Smooth muscle cell (in vitro differentiated cells): ENCODE measurements around the gene NSMF. TPM values are rescaled to one million over a fixed set of nuclear protein-coding genes. Genes with fewer than 3 reads are reported as not detected.
"Not testable (repeated sequence)": the region's sequence is repeated elsewhere in the genome, so short reads cannot be mapped to it uniquely, and the experiment has no call there.

Experiments used
- DNase-seq: peaks from one replicate; lab custom pipeline; 2025; ENCODE audit not compliant: unreplicated experiment; lab: John Stamatoyannopoulos, UW
- H2AFZ ChIP-seq: fragments of 200-600 bp; sonication (generic); 2 replicates; pipeline ENCODE4 v1.6.0; 2016; ENCODE audit warnings: antibody characterized with exemption, low read depth, mild to moderate bottlenecking
- H3F3A ChIP-seq: fragments of 200-600 bp; sonication (generic); 2 replicates; pipeline ENCODE4 v1.6.0; 2017; ENCODE audit warnings: antibody characterized with exemption, low read depth
- H3K27ac ChIP-seq: fragments of 200-600 bp; sonication (generic); 2 replicates; pipeline ENCODE4 v1.5.1; 2016; ENCODE audit warnings: low read depth, mild to moderate bottlenecking
- H3K27me3 ChIP-seq: fragments of 200-600 bp; sonication (generic); 2 replicates; pipeline ENCODE4 v1.6.1; 2016; ENCODE audit warnings: low read depth, mild to moderate bottlenecking
- H3K36me3 ChIP-seq: fragments of 200-600 bp; sonication (generic); 2 replicates; pipeline ENCODE4 v1.5.1; 2016; ENCODE audit warnings: low read depth
- H3K4me1 ChIP-seq: fragments of 200-600 bp; sonication (generic); 2 replicates; pipeline ENCODE4 v1.5.1; 2016; ENCODE audit warnings: low read depth
- H3K4me2 ChIP-seq: fragments of 200-600 bp; sonication (generic); 2 replicates; pipeline ENCODE4 v1.6.0; 2016; ENCODE audit warnings: mild to moderate bottlenecking
- H3K4me3 ChIP-seq: fragments of 200-600 bp; sonication (generic); 2 replicates; pipeline ENCODE4 v1.5.1; 2016; ENCODE audit warnings: mild to moderate bottlenecking
- H3K79me2 ChIP-seq: fragments of 200-600 bp; sonication (generic); 2 replicates; pipeline ENCODE4 v1.6.0; 2016; ENCODE audit warnings: low read depth, mild to moderate bottlenecking
- H3K9ac ChIP-seq: fragments of 200-600 bp; sonication (generic); 2 replicates; pipeline ENCODE4 v1.6.0; 2016; ENCODE audit warnings: low read depth
- H3K9me3 ChIP-seq: fragments of 200-600 bp; sonication (generic); replicated peaks from 2 replicates; pipeline ENCODE4 v1.5.1; 2016; ENCODE audit warnings: low read depth
- H4K20me1 ChIP-seq: fragments of 200-600 bp; sonication (generic); 2 replicates; pipeline ENCODE4 v1.6.0; 2016; ENCODE audit warnings: low read depth
- WGBS: methylation state at CpG from one replicate; pipeline ENCODE4 v1.1.7; 2016; ENCODE audit warnings: low lambda C conversion rate; 5-methylcytosine and 5-hydroxymethylcytosine counted together
- polyA plus RNA-seq: library from polyadenylated mRNA; unstranded; fragments of >200 nt; fragmentation: Nextera tagmentation; extraction: Ambion mirVana; gene quantifications from 2 replicates; pipeline ENCODE4 v1.2.1, GENCODE V29; 2016
- total RNA-seq: library from RNA; depleted of rRNA; stranded (reverse); fragments of >200 nt; gene quantifications from 2 replicates; pipeline ENCODE4 v1.2.3, GENCODE V29; 2014
- TF ChIP-seq, protein P1 (sequence below): fragments of 200-600 bp; sonication (generic); IDR thresholded peaks from 2 replicates; pipeline ENCODE4 v1.5.1; 2017; ENCODE audit warnings: borderline replicate concordance, mild to moderate bottlenecking, antibody characterized with exemption; ENCODE audit not compliant: insufficient read depth, poor library complexity, severe bottlenecking

The NSMF gene
- total and polyA plus RNA-seq, 2 experiments from 2014 or later, result 30.9 to 55.9 TPM

GRCh38 chr9:137411260-137411644 lies 47.9 kb downstream of the NSMF start:
- H3K4me2 ChIP-seq, result no peak overlapping the region
- H3K36me3 ChIP-seq, result no peaks in the 10 kb centered on the region
- no peaks in the 10 kb centered on the region for H3K4me1 ChIP-seq
- H4K20me1 ChIP-seq, result peaks cover 69% of the 10 kb centered on the region
- DNase-seq, result no peak
- no peaks in the 10 kb centered on the region for H3K27me3 ChIP-seq
- no peak overlapping the region for H2AFZ ChIP-seq
- 91% methylated on average over 13 of the region's 17 CpGs for WGBS
- no peaks in the 10 kb centered on the region for H3K79me2 ChIP-seq
- no peak overlapping the region for H3K9ac ChIP-seq
- H3F3A ChIP-seq, result no peaks in the 10 kb centered on the region
- no peaks in the 10 kb centered on the region for H3K9me3 ChIP-seq
- no peak overlapping the region for H3K27ac ChIP-seq
- no peak overlapping the region for H3K4me3 ChIP-seq
- TF ChIP-seq, protein P1, sequence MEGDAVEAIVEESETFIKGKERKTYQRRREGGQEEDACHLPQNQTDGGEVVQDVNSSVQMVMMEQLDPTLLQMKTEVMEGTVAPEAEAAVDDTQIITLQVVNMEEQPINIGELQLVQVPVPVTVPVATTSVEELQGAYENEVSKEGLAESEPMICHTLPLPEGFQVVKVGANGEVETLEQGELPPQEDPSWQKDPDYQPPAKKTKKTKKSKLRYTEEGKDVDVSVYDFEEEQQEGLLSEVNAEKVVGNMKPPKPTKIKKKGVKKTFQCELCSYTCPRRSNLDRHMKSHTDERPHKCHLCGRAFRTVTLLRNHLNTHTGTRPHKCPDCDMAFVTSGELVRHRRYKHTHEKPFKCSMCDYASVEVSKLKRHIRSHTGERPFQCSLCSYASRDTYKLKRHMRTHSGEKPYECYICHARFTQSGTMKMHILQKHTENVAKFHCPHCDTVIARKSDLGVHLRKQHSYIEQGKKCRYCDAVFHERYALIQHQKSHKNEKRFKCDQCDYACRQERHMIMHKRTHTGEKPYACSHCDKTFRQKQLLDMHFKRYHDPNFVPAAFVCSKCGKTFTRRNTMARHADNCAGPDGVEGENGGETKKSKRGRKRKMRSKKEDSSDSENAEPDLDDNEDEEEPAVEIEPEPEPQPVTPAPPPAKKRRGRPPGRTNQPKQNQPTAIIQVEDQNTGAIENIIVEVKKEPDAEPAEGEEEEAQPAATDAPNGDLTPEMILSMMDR, result no peak

DNA sequence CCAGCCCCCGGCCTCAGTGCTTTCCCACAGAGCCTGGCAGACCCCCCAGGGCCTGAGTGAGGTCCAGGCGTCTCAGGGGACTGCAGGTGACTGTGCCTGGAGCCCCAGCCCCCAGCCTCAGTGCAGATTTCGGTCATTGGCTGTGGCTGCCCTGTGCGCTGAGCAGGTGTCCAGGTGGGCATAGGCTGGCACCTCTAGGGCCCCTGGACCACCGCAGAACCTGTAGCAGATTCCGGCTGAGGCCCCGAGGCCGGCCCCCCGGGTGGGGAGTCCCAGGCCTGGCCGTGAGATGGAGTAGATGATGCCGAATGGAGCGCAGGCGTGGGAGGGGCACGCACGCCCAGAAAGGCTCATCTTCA lies 48.3 kb downstream of the NSMF start:
- no peaks in the 10 kb centered on the region for H3K27me3 ChIP-seq
- no peak overlapping the region for H2AFZ ChIP-seq
- DNase-seq, result no peak
- H3K9ac ChIP-seq, result no peak overlapping the region
- no peaks in the 10 kb centered on the region for H3K4me1 ChIP-seq
- no peaks in the 10 kb centered on the region for H3K79me2 ChIP-seq
- 96% methylated on average over 14 of the region's 15 CpGs for WGBS
- H3K27ac ChIP-seq, result no peak overlapping the region
- H4K20me1 ChIP-seq, result peaks cover 72% of the 10 kb centered on the region
- no peaks in the 10 kb centered on the region for H3K9me3 ChIP-seq
- TF ChIP-seq, protein P1, result no peak
- no peaks in the 10 kb centered on the region for H3F3A ChIP-seq
- no peak overlapping the region for H3K4me2 ChIP-seq
- H3K36me3 ChIP-seq, result no peaks in the 10 kb centered on the region
- no peak overlapping the region for H3K4me3 ChIP-seq

DNA sequence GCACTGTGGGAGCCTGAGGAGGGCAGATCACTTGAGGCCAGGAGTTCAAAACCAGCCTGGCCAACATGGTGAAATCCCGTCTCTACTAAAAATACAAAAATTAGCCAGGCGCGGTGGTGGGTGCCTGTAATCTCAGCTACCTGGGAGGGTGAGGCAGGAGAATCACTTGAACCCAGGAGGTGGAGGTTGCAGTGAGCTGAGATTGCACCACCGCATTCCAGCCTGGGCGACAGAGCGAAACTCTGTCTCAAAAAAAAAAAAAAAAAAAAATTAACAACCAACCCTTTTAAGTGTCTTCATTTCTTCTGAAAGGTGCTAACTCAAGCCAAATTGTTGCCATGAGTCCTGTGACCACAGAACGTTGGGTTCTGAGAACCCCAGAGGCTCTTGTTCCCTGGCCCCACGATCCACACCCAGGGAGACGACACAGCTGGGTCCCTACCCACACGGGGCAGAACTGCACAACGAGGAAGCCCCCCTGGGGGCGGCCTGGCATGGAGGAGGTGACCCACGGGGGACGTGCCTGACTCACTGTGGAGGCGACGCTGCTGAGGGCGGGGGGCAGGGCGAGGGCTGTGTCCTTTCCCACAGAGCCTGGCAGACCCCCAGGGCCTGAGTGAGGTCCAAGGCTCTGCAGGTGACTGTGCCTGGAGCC lies 48.8 kb downstream of the NSMF start:
- peaks cover 78% of the 10 kb centered on the region for H4K20me1 ChIP-seq
- 88% methylated on average over 18 of the region's 18 CpGs for WGBS
- not testable (repeated sequence) for H3K9ac ChIP-seq, H3K79me2 ChIP-seq, H3K9me3 ChIP-seq, H3K36me3 ChIP-seq, H3K4me1 ChIP-seq, DNase-seq, H3K27ac ChIP-seq, H3F3A ChIP-seq, H2AFZ ChIP-seq, H3K27me3 ChIP-seq, H3K4me2 ChIP-seq, H3K4me3 ChIP-seq

DNA sequence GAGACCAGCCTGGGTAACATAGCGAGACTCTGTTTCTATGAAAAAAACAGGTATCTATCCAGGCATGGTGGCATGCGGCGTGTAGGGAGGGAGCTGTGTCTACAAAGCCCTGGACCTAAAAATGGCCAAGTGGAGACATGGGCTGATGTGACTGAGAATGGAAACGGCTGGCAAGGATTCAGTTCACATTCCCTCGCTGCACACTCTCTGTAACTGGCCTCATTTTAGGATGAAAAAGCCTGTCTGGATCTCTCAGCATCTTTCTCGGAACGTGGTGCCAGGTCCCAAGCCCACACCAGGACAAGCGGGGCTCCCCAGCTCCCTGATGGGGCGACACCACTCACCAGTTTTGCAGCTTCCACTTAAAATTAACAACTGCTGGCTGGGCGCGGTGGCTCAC lies 49.6 kb downstream of the NSMF start:
- Histone ChIP-seq H3K4me2 (no peak overlapping the region), H2AFZ (no peak overlapping the region), H3K9ac (no peak overlapping the region), H4K20me1 (peaks cover 81% of the 10 kb centered on the region), H3K4me1 (no peaks in the 10 kb centered on the region), H3K36me3 (no peaks in the 10 kb centered on the region), H3K27me3 (no peaks in the 10 kb centered on the region), H3K27ac (no peak overlapping the region), H3K79me2 (no peaks in the 10 kb centered on the region), H3K4me3 (no peak overlapping the region), H3K9me3 (no peaks in the 10 kb centered on the region), H3F3A (no peaks in the 10 kb centered on the region)
- DNase-seq, result no peak
- 97% methylated on average over 11 of the region's 11 CpGs for WGBS
- TF ChIP-seq, protein P1, result no peak
